Activated T-cell treated with anti-CD3 and anti-CD28 coated beads, Interleukin-2, amount 50 U/mL, for 72 hours (primary cell): ENCODE data around the gene CHCHD3. TPM values are rescaled to one million over a fixed set of nuclear protein-coding genes. Genes with fewer than 3 reads are reported as not detected.

Experiments
- ATAC-seq, 2 donors: fragments of 150-1000 bp; cut with Tn5 transposase; replicated peaks in 1 of 2; 2 replicates each; pipeline ENCODE4 v1.10.0; 2021; ENCODE audit warnings: moderate library complexity in 2 of 2, mild to moderate bottlenecking in 1 of 2
- DNase-seq, 2 donors: peaks; one replicate each; pipeline ENCODE4 v3.0.0; 2021 to 2022; ENCODE audit warnings: mixed read lengths in 1 of 2
- H3K27ac Mint-ChIP-seq: one replicate; pipeline ENCODE4 v1.8.0; 2022; ENCODE audit warnings: mild to moderate bottlenecking, moderate library complexity, mixed read lengths
- H3K27me3 Mint-ChIP-seq: one replicate; pipeline ENCODE4 v1.8.0; 2022; ENCODE audit warnings: low read depth, mixed read lengths
- H3K36me3 Mint-ChIP-seq, 2 donors: one replicate each; pipeline ENCODE4 v1.8.0; 2022; ENCODE audit warnings: mixed read lengths in 2 of 2, mild to moderate bottlenecking in 1 of 2; ENCODE audit not compliant: insufficient read depth in 2 of 2
- H3K4me1 Mint-ChIP-seq: one replicate; pipeline ENCODE4 v1.8.0; 2022; ENCODE audit warnings: low read depth, mixed read lengths
- H3K4me3 Mint-ChIP-seq, 2 donors: one replicate each; pipeline ENCODE4 v1.8.0; 2022; ENCODE audit warnings: mild to moderate bottlenecking in 2 of 2, mixed read lengths in 2 of 2, moderate library complexity in 2 of 2
- H3K9me3 Mint-ChIP-seq, 2 donors: one replicate each; pipeline ENCODE4 v1.8.0; 2022; ENCODE audit warnings: mixed read lengths in 2 of 2
- total RNA-seq, 2 donors: library from RNA; stranded (reverse); gene quantifications; one replicate each; pipeline ENCODE4 v1.2.3, GENCODE V29; 2022

CHCHD3 gene
- total RNA-seq, 2 donors from 2014 or later = 59.3 to 75.5 TPM

- Mint-ChIP-seq H3K27ac (no peak overlapping the region), H3K27me3 (no peaks in the 10 kb centered on the region), H3K36me3 (peaks cover 0 to 5% of the 10 kb centered on the region in 2 donors), H3K9me3 (no peaks in the 10 kb centered on the region), H3K4me3 (no peak overlapping the region), H3K4me1 (no peaks in the 10 kb centered on the region)
- ATAC-seq (no peak), DNase-seq (no peak)
These were observed 239.4 kb downstream of the CHCHD3 start for GRCh38 chr7:132842478-132842877.

- H3K36me3 Mint-ChIP-seq = peaks cover 5 to 10% of the 10 kb centered on the region in 2 donors
- peaks cover 4 to 7% of the 10 kb centered on the region in 2 donors for H3K9me3 Mint-ChIP-seq
- ATAC-seq = no peak
- no peaks in the 10 kb centered on the region for H3K4me1 Mint-ChIP-seq
- no peaks in the 10 kb centered on the region for H3K27me3 Mint-ChIP-seq
- no peak for DNase-seq
- no peak overlapping the region for H3K27ac Mint-ChIP-seq
- H3K4me3 Mint-ChIP-seq = no peak overlapping the region
These were observed 241.7 kb downstream of the CHCHD3 start for GRCh38 chr7:132840199-132840598.

- Mint-ChIP-seq H3K27ac (no peak overlapping the region), H3K27me3 (no peaks in the 10 kb centered on the region), H3K36me3 (peaks cover 5 to 10% of the 10 kb centered on the region in 2 donors), H3K4me1 (no peaks in the 10 kb centered on the region), H3K4me3 (no peak overlapping the region), H3K9me3 (peaks cover 4 to 7% of the 10 kb centered on the region in 2 donors)
- DNase-seq (no peak), ATAC-seq (no peak)
These were observed 243.6 kb downstream of the CHCHD3 start for GRCh38 chr7:132838313-132838712.

- Mint-ChIP-seq H3K27ac (no peak overlapping the region), H3K4me1 (no peaks in the 10 kb centered on the region), H3K36me3 (peaks cover 5 to 10% of the 10 kb centered on the region in 2 donors), H3K4me3 (no peak overlapping the region), H3K9me3 (peaks cover 4 to 7% of the 10 kb centered on the region in 2 donors), H3K27me3 (no peaks in the 10 kb centered on the region)
- ATAC-seq = no peak
- no peak for DNase-seq
These were observed 244.4 kb downstream of the CHCHD3 start for GRCh38 chr7:132837529-132837928.

- no peaks in the 10 kb centered on the region for H3K27me3 Mint-ChIP-seq
- H3K4me1 Mint-ChIP-seq = no peaks in the 10 kb centered on the region
- peaks cover 5 to 9% of the 10 kb centered on the region in 2 donors for H3K36me3 Mint-ChIP-seq
- ATAC-seq (no peak), DNase-seq (no peak)
- no peak overlapping the region for H3K4me3 Mint-ChIP-seq
- peaks cover 4 to 7% of the 10 kb centered on the region in 2 donors for H3K9me3 Mint-ChIP-seq
- H3K27ac Mint-ChIP-seq = no peak overlapping the region
These were observed 245.1 kb downstream of the CHCHD3 start for GRCh38 chr7:132836746-132837145.

- no peak for ATAC-seq
- Mint-ChIP-seq H3K36me3 (peaks cover 0 to 1% of the 10 kb centered on the region in 2 donors), H3K9me3 (no peaks in the 10 kb centered on the region), H3K27me3 (no peaks in the 10 kb centered on the region), H3K27ac (no peak overlapping the region), H3K4me1 (peaks cover 9% of the 10 kb centered on the region), H3K4me3 (no peak overlapping the region)
- DNase-seq = no peak
These were observed 250.9 kb downstream of the CHCHD3 start for GRCh38 chr7:132830941-132831340.

- Mint-ChIP-seq H3K27me3 (no peaks in the 10 kb centered on the region), H3K4me3 (no peak overlapping the region), H3K36me3 (peaks cover 1 to 10% of the 10 kb centered on the region in 2 donors), H3K4me1 (peaks cover 24% of the 10 kb centered on the region), H3K9me3 (no peaks in the 10 kb centered on the region), H3K27ac (peak overlapping the region; percentile 15)
- no peak for DNase-seq
- ATAC-seq = no peak
These were observed 253.4 kb downstream of the CHCHD3 start for GRCh38 chr7:132828502-132828901.

- no peak overlapping the region for H3K27ac Mint-ChIP-seq
- H3K36me3 Mint-ChIP-seq = peaks cover 1 to 10% of the 10 kb centered on the region in 2 donors
- H3K27me3 Mint-ChIP-seq = no peaks in the 10 kb centered on the region
- H3K4me1 Mint-ChIP-seq = peaks cover 24% of the 10 kb centered on the region
- no peak overlapping the region for H3K4me3 Mint-ChIP-seq
- no peak for DNase-seq
- ATAC-seq = no peak
- no peaks in the 10 kb centered on the region for H3K9me3 Mint-ChIP-seq
These were observed 255.7 kb downstream of the CHCHD3 start for GRCh38 chr7:132825932-132826835.

GRCh38 chr7:132825222-132825621, 256.7 kb downstream of the CHCHD3 start:
- no peaks in the 10 kb centered on the region for H3K9me3 Mint-ChIP-seq
- peaks cover 24% of the 10 kb centered on the region for H3K4me1 Mint-ChIP-seq
- H3K27ac Mint-ChIP-seq = no peak overlapping the region
- no peak for DNase-seq
- no peak overlapping the region for H3K4me3 Mint-ChIP-seq
- H3K36me3 Mint-ChIP-seq = peaks cover 1 to 8% of the 10 kb centered on the region in 2 donors
- H3K27me3 Mint-ChIP-seq = no peaks in the 10 kb centered on the region
- ATAC-seq = no peak

- Mint-ChIP-seq H3K4me1 (peaks cover 2% of the 10 kb centered on the region), H3K27ac (no peak overlapping the region), H3K4me3 (no peak overlapping the region), H3K36me3 (peaks cover 0 to 2% of the 10 kb centered on the region in 2 donors), H3K9me3 (no peaks in the 10 kb centered on the region), H3K27me3 (no peaks in the 10 kb centered on the region)
- ATAC-seq (no peak), DNase-seq (no peak)
These were observed 262.2 kb downstream of the CHCHD3 start for GRCh38 chr7:132819648-132820047.

GRCh38 chr7:132817949-132818348, 263.9 kb downstream of the CHCHD3 start:
- H3K27ac Mint-ChIP-seq = no peak overlapping the region
- H3K36me3 Mint-ChIP-seq = no peaks in the 10 kb centered on the region
- ATAC-seq = no peak
- H3K4me1 Mint-ChIP-seq = no peaks in the 10 kb centered on the region
- no peak overlapping the region for H3K4me3 Mint-ChIP-seq
- H3K9me3 Mint-ChIP-seq = no peaks in the 10 kb centered on the region
- no peaks in the 10 kb centered on the region for H3K27me3 Mint-ChIP-seq
- no peak for DNase-seq

GRCh38 chr7:132815696-132816311, 266.1 kb downstream of the CHCHD3 start:
- Mint-ChIP-seq H3K4me3 (no peak overlapping the region), H3K36me3 (peaks cover 0 to 10% of the 10 kb centered on the region in 2 donors), H3K9me3 (peaks cover 0 to 5% of the 10 kb centered on the region in 2 donors), H3K27ac (no peak overlapping the region), H3K27me3 (no peaks in the 10 kb centered on the region), H3K4me1 (no peaks in the 10 kb centered on the region)
- DNase-seq (no peak), ATAC-seq (no peak)

- Mint-ChIP-seq H3K27ac (no peak overlapping the region), H3K27me3 (no peaks in the 10 kb centered on the region), H3K36me3 (peaks cover 0 to 10% of the 10 kb centered on the region in 2 donors), H3K4me3 (no peak overlapping the region), H3K4me1 (no peaks in the 10 kb centered on the region), H3K9me3 (peaks cover 0 to 5% of the 10 kb centered on the region in 2 donors)
- DNase-seq (no peak), ATAC-seq (no peak)
These were observed 266.8 kb downstream of the CHCHD3 start for GRCh38 chr7:132815130-132815529.
